HEK293 (cell line): ENCODE data around the gene SOCS7.

Experiments used
- ELK4 ChIP-seq: IDR thresholded peaks from 2 replicates; pipeline ENCODE4 v1.6.1; 2011; ENCODE audit warnings: mild to moderate bottlenecking, low read depth, low read length, borderline replicate concordance
- GLIS1 ChIP-seq: fragments of 450-650 bp; formaldehyde crosslinking; IDR thresholded peaks from 2 replicates; pipeline ENCODE4 v1.5.1; 2016; ENCODE audit warnings: missing biosample characterization, missing genetic modification characterization
- GLIS2 ChIP-seq: fragments of 450-650 bp; formaldehyde crosslinking; IDR thresholded peaks from 2 replicates; pipeline ENCODE4 v1.5.1; 2016; ENCODE audit warnings: missing biosample characterization, missing genetic modification characterization
- KLF1 ChIP-seq: fragments of 450-650 bp; formaldehyde crosslinking; IDR thresholded peaks from 2 replicates; pipeline ENCODE4 v1.5.1; 2016; ENCODE audit warnings: missing biosample characterization, missing genetic modification characterization
- KLF8 ChIP-seq: fragments of 450-650 bp; formaldehyde crosslinking; IDR thresholded peaks from 2 replicates; pipeline ENCODE4 v1.5.1; 2016; ENCODE audit warnings: missing biosample characterization, missing genetic modification characterization
- OVOL3 ChIP-seq: fragments of 450-650 bp; formaldehyde crosslinking; IDR thresholded peaks from 2 replicates; pipeline ENCODE4 v1.5.1; 2016; ENCODE audit warnings: missing biosample characterization, missing genetic modification characterization
- SALL2 ChIP-seq: fragments of 450-650 bp; formaldehyde crosslinking; IDR thresholded peaks from 2 replicates; pipeline ENCODE4 v1.5.0; 2017; ENCODE audit warnings: missing biosample characterization, mild to moderate bottlenecking, missing genetic modification characterization, borderline replicate concordance
- ZBTB17 ChIP-seq: fragments of 450-650 bp; formaldehyde crosslinking; IDR thresholded peaks from 2 replicates; pipeline ENCODE4 v1.5.1; 2016; ENCODE audit warnings: missing biosample characterization, missing genetic modification characterization
- ZBTB20 ChIP-seq: fragments of 450-650 bp; formaldehyde crosslinking; IDR thresholded peaks from 2 replicates; pipeline ENCODE4 v1.5.1; 2016; ENCODE audit warnings: missing biosample characterization, missing genetic modification characterization
- ZBTB49 ChIP-seq: fragments of 450-650 bp; formaldehyde crosslinking; IDR thresholded peaks from 2 replicates; pipeline ENCODE4 v1.5.1; 2016; ENCODE audit warnings: missing biosample characterization, missing genetic modification characterization, low read depth
- ZIC2 ChIP-seq: fragments of 450-650 bp; formaldehyde crosslinking; IDR thresholded peaks from 2 replicates; pipeline ENCODE4 v1.5.1; 2016; ENCODE audit warnings: missing biosample characterization, missing genetic modification characterization
- ZNF132 ChIP-seq: fragments of 450-650 bp; formaldehyde crosslinking; IDR thresholded peaks from 2 replicates; pipeline ENCODE4 v1.5.1; 2017; ENCODE audit warnings: missing biosample characterization, missing genetic modification characterization, borderline replicate concordance
- ZNF133 ChIP-seq: fragments of 450-650 bp; formaldehyde crosslinking; IDR thresholded peaks from 2 replicates; pipeline ENCODE4 v1.5.1; 2016; ENCODE audit warnings: missing biosample characterization, missing genetic modification characterization
- ZNF239 ChIP-seq: fragments of 450-650 bp; formaldehyde crosslinking; IDR thresholded peaks from 2 replicates; pipeline ENCODE4 v1.5.1; 2016; ENCODE audit warnings: missing biosample characterization, missing genetic modification characterization
- ZNF341 ChIP-seq: fragments of 450-650 bp; formaldehyde crosslinking; IDR thresholded peaks from 2 replicates; pipeline ENCODE4; 2016; ENCODE audit warnings: low read depth, missing biosample characterization, missing genetic modification characterization
- ZNF362 ChIP-seq: fragments of 450-650 bp; formaldehyde crosslinking; IDR thresholded peaks from 2 replicates; pipeline ENCODE4 v1.5.1; 2016; ENCODE audit warnings: missing biosample characterization, missing genetic modification characterization
- ZNF423 ChIP-seq: fragments of 450-650 bp; formaldehyde crosslinking; IDR thresholded peaks from 2 replicates; pipeline ENCODE4 v1.5.1; 2016; ENCODE audit warnings: missing biosample characterization, missing genetic modification characterization
- ZNF473 ChIP-seq: fragments of 450-650 bp; formaldehyde crosslinking; IDR thresholded peaks from 2 replicates; pipeline ENCODE4 v1.5.1; 2017; ENCODE audit warnings: missing biosample characterization, missing genetic modification characterization
- ZNF518A ChIP-seq: fragments of 450-650 bp; formaldehyde crosslinking; conservative IDR thresholded peaks from 2 replicates; pipeline ENCODE4 v1.5.1; 2016; ENCODE audit warnings: low read depth, missing biosample characterization, missing genetic modification characterization
- ZNF529 ChIP-seq: fragments of 450-650 bp; formaldehyde crosslinking; IDR thresholded peaks from 2 replicates; pipeline ENCODE4 v1.5.1; 2017; ENCODE audit warnings: missing genetic modification characterization, missing biosample characterization; ENCODE audit not compliant: insufficient replicate concordance
- ZNF555 ChIP-seq: fragments of 450-650 bp; formaldehyde crosslinking; conservative IDR thresholded peaks from 2 replicates; pipeline ENCODE4 v1.5.1; 2017; ENCODE audit warnings: missing biosample characterization, mild to moderate bottlenecking, missing genetic modification characterization, inconsistent platforms
- ZNF580 ChIP-seq: fragments of 450-650 bp; formaldehyde crosslinking; IDR thresholded peaks from 2 replicates; pipeline ENCODE4 v1.5.1; 2016; ENCODE audit warnings: missing biosample characterization, missing genetic modification characterization
- ZNF600 ChIP-seq: fragments of 450-650 bp; formaldehyde crosslinking; IDR thresholded peaks from 2 replicates; pipeline ENCODE4 v1.5.1; 2016; ENCODE audit warnings: missing biosample characterization, missing genetic modification characterization
- ZNF610 ChIP-seq: fragments of 450-650 bp; formaldehyde crosslinking; IDR thresholded peaks from 2 replicates; pipeline ENCODE4 v1.5.1; 2016; ENCODE audit warnings: missing biosample characterization, missing genetic modification characterization, borderline replicate concordance
- ZNF645 ChIP-seq: fragments of 450-650 bp; formaldehyde crosslinking; IDR thresholded peaks from 2 replicates; pipeline ENCODE4; 2016; ENCODE audit warnings: missing biosample characterization, missing genetic modification characterization
- ZNF660 ChIP-seq: fragments of 450-650 bp; IDR thresholded peaks from 2 replicates; pipeline ENCODE4 v1.5.1; 2018; ENCODE audit warnings: missing biosample characterization, mild to moderate bottlenecking, missing genetic modification characterization
- ZSCAN30 ChIP-seq: fragments of 450-650 bp; IDR thresholded peaks from 2 replicates; pipeline ENCODE4 v1.5.1; 2018; ENCODE audit warnings: missing biosample characterization, mild to moderate bottlenecking, missing genetic modification characterization, moderate library complexity

SOCS7 gene

GRCh38 chr17:38351412-38352222 is at the start of gene SOCS7 (continued):
- TF ChIP-seq ZNF529, result no peak
- no peak for TF ChIP-seq ZNF473 (tag by site-specific recombination)
- TF ChIP-seq ZNF341 (tag by site-specific recombination), result 0 out of 2 replicates have a peak, but pooled peaks have one; percentile 25
- TF ChIP-seq KLF1 (tag by site-specific recombination), result peak; percentile 30; the same call in 1 of the 2 replicates
- TF ChIP-seq ZIC2 (tag by site-specific recombination), result no peak
- peak; percentile 84 for TF ChIP-seq ZBTB17 (tag by site-specific recombination)
- TF ChIP-seq SALL2 (tag by site-specific recombination), result no peak
- peak; percentile 43; the same call in 1 of the 2 replicates for TF ChIP-seq GLIS1 (tag by site-specific recombination)
- no peak for TF ChIP-seq OVOL3 (tag by site-specific recombination)
- TF ChIP-seq ZNF600 (tag by site-specific recombination), result peak; percentile 77
- 0 out of 2 replicates have a peak, but pooled peaks have one; percentile 16 for TF ChIP-seq GLIS2 (tag by site-specific recombination)
- TF ChIP-seq ZNF239 (tag by site-specific recombination), result no peak
- TF ChIP-seq ZNF555 (tag by site-specific recombination), result no peak
- peak; percentile 66; the same call in 1 of the 2 replicates for TF ChIP-seq ZNF660 (tag by site-specific recombination)
- TF ChIP-seq ZNF518A (tag by site-specific recombination), result peak; percentile 50; the same call in 1 of the 2 replicates
- no peak for TF ChIP-seq ELK4
- peak; percentile 36; the same call in 1 of the 2 replicates for TF ChIP-seq ZBTB20 (tag by site-specific recombination)
- no peak for TF ChIP-seq ZNF132 (tag by site-specific recombination)
- no peak for TF ChIP-seq ZNF362 (tag by site-specific recombination)
- no peak for TF ChIP-seq ZNF645 (tag by site-specific recombination)
- peak; percentile 40; the same call in 1 of the 2 replicates for TF ChIP-seq ZSCAN30 (tag by site-specific recombination)
- TF ChIP-seq ZNF423 (tag by site-specific recombination), result peak; percentile 44; the same call in 1 of the 2 replicates
- no peak for TF ChIP-seq ZNF133 (tag by site-specific recombination)
- peak; percentile 55; the same call in 1 of the 2 replicates for TF ChIP-seq KLF8
- TF ChIP-seq ZBTB49 (tag by site-specific recombination), result no peak
- TF ChIP-seq ZNF580, result peak; percentile 82
- TF ChIP-seq ZNF610 (tag by site-specific recombination), result no peak
